HepG2 (cell line): ENCODE results near the gene SGPL1. TPM values are rescaled to one million over a fixed set of nuclear protein-coding genes. Genes with fewer than 3 reads are reported as not detected.

Experiments used
- ARID4A ChIP-seq: sonication (generic); formaldehyde crosslinking; IDR thresholded peaks from 2 replicates; pipeline ENCODE4 v1.5.0; 2020; ENCODE audit warnings: mild to moderate bottlenecking, missing genetic modification reagents, borderline replicate concordance
- ELF3 ChIP-seq: IDR thresholded peaks from 2 replicates; pipeline ENCODE4 v1.6.1; 2016; ENCODE audit warnings: missing genetic modification reagents, missing compliant biosample characterization
- FOXK2 ChIP-seq: fragments of 450-650 bp; IDR thresholded peaks from 2 replicates; pipeline ENCODE4 v1.6.1; 2016
- JUN ChIP-seq: sonication (generic); formaldehyde crosslinking; IDR thresholded peaks from 2 replicates; pipeline ENCODE4 v1.4.0; 2020; ENCODE audit warnings: mild to moderate bottlenecking, missing genetic modification reagents
- MAZ ChIP-seq, 2 experiments: sonication (generic) in 1 of 2; formaldehyde crosslinking in 1 of 2; IDR thresholded peaks; 2 replicates each; pipeline versions ENCODE4 v1.5.0 to v1.6.1; 2012 to 2020; ENCODE audit warnings: low read depth in 2 of 2, mild to moderate bottlenecking in 2 of 2, borderline replicate concordance in 1 of 2, improper control_type of control experiment in 1 of 2, low read length in 1 of 2, missing genetic modification reagents in 1 of 2, moderate library complexity in 1 of 2
- MLLT10 ChIP-seq: sonication (generic); formaldehyde crosslinking; IDR thresholded peaks from 2 replicates; pipeline ENCODE4 v1.4.0; 2020; ENCODE audit warnings: missing genetic modification reagents
- MZF1 ChIP-seq: sonication (generic); formaldehyde crosslinking; IDR thresholded peaks from 2 replicates; pipeline ENCODE4 v1.8.1; 2023; ENCODE audit warnings: mild to moderate bottlenecking, missing genetic modification reagents, borderline replicate concordance
- NCOA2 ChIP-seq: sonication (generic); formaldehyde crosslinking; IDR thresholded peaks from 2 replicates; pipeline ENCODE4 v1.8.0; 2022; ENCODE audit warnings: inconsistent platforms
- PITX1 ChIP-seq: sonication (generic); formaldehyde crosslinking; IDR thresholded peaks from 2 replicates; pipeline ENCODE4 v1.5.1; 2020; ENCODE audit warnings: mild to moderate bottlenecking, missing genetic modification reagents
- PREB ChIP-seq: sonication (generic); formaldehyde crosslinking; IDR thresholded peaks from 2 replicates; pipeline ENCODE4 v1.4.0; 2020; ENCODE audit warnings: missing genetic modification reagents
- RNF219 ChIP-seq: sonication (generic); formaldehyde crosslinking; IDR thresholded peaks from 2 replicates; pipeline ENCODE4 v1.5.0; 2020; ENCODE audit warnings: mild to moderate bottlenecking, missing genetic modification reagents
- SIN3B ChIP-seq: fragments of 150-350 bp; IDR thresholded peaks from 2 replicates; pipeline ENCODE4 v1.6.1; 2014; ENCODE audit warnings: low read length
- STAT5B ChIP-seq: sonication (generic); formaldehyde crosslinking; IDR thresholded peaks from 2 replicates; pipeline ENCODE4 v1.4.0; 2020; ENCODE audit warnings: missing genetic modification reagents
- WIZ ChIP-seq: sonication (generic); formaldehyde crosslinking; IDR thresholded peaks from 2 replicates; pipeline ENCODE4 v1.5.1; 2020; ENCODE audit warnings: mild to moderate bottlenecking, missing genetic modification reagents
- ZBTB7B ChIP-seq: sonication (generic); formaldehyde crosslinking; IDR thresholded peaks from 2 replicates; pipeline ENCODE4 v1.4.0; 2020; ENCODE audit warnings: missing genetic modification reagents
- ZKSCAN1 ChIP-seq: fragments of 150-350 bp; IDR thresholded peaks from 2 replicates; pipeline ENCODE4 v1.6.1; 2014; ENCODE audit warnings: low read length
- ZNF24 ChIP-seq: fragments of 450-650 bp; IDR thresholded peaks from 2 replicates; pipeline ENCODE4 v1.6.1; 2017; ENCODE audit warnings: antibody characterized with exemption, mild to moderate bottlenecking
- ZNF280B ChIP-seq: sonication (generic); formaldehyde crosslinking; IDR thresholded peaks from 2 replicates; pipeline ENCODE4 v1.5.0; 2020; ENCODE audit warnings: missing genetic modification reagents, mild to moderate bottlenecking, borderline replicate concordance
- ZNF33B ChIP-seq: sonication (generic); formaldehyde crosslinking; IDR thresholded peaks from 2 replicates; pipeline ENCODE4 v1.5.1; 2020; ENCODE audit warnings: mild to moderate bottlenecking, missing genetic modification reagents
- ZNF563 ChIP-seq: sonication (generic); formaldehyde crosslinking; IDR thresholded peaks from 2 replicates; pipeline ENCODE4 v1.8.0; 2022; ENCODE audit warnings: mild to moderate bottlenecking, moderate library complexity, missing genetic modification reagents
- ZNF598 ChIP-seq: sonication (generic); formaldehyde crosslinking; IDR thresholded peaks from 2 replicates; pipeline ENCODE4 v1.5.1; 2020; ENCODE audit warnings: mild to moderate bottlenecking, missing genetic modification reagents, borderline replicate concordance
- ZSCAN12 ChIP-seq: sonication (generic); formaldehyde crosslinking; IDR thresholded peaks from 2 replicates; pipeline ENCODE4 v1.9.0; 2021; ENCODE audit warnings: mild to moderate bottlenecking, missing genetic modification reagents
- polyA plus RNA-seq, 8 experiments: library from polyadenylated mRNA; depleted of rRNA in 3 of 8; stranded (reverse) in 7 of 8; unstranded in 1 of 8; fragments of >200 nt; fragmentation: Illumina TruSeq in 4 of 8; extraction: Trizol in 4 of 8; gene quantifications; 2 replicates each; pipeline versions ENCODE4 v1.2.1 to v1.2.3, GENCODE V29; 2011 to 2016; ENCODE audit warnings: low read depth in 4 of 8, missing spikeins in 1 of 8, mixed read lengths in 1 of 8; ENCODE audit not compliant: insufficient read depth in 1 of 8
- total RNA-seq, 5 experiments: library from RNA; depleted of rRNA; stranded (reverse); fragments of >200 nt; fragmentation: Illumina TruSeq; extraction: Trizol; gene quantifications; 2 replicates each; pipeline ENCODE4 v1.2.3, GENCODE V29; 2016; ENCODE audit warnings: low read depth in 1 of 5

The SGPL1 gene
- total and polyA plus RNA-seq, 2 of the 13 experiments (the other 11 are each of a cell fraction or from before 2014, with no cell fraction given) = 17.6 to 25.0 TPM

- TF ChIP-seq MZF1 (CRISPR knock-in tag) = no peak
- TF ChIP-seq RNF219 (CRISPR knock-in tag) = no peak
- no peak for TF ChIP-seq ELF3
- TF ChIP-seq PITX1 (CRISPR knock-in tag) = peak; percentile 61
- TF ChIP-seq ZNF280B (CRISPR knock-in tag) = no peak
- TF ChIP-seq STAT5B (CRISPR knock-in tag) = no peak
- no peak for TF ChIP-seq PREB (CRISPR knock-in tag)
- no peak for TF ChIP-seq ZNF598
- no peak for TF ChIP-seq ZNF24
- no peak for TF ChIP-seq ZSCAN12 (CRISPR knock-in tag)
- TF ChIP-seq WIZ (CRISPR knock-in tag) = no peak
- TF ChIP-seq JUN (CRISPR knock-in tag) = no peak
- peak; percentile 19; the same call in 1 of the 2 replicates for TF ChIP-seq ARID4A (CRISPR knock-in tag)
- no peak for TF ChIP-seq MLLT10
- no peak for TF ChIP-seq ZKSCAN1
- TF ChIP-seq ZNF33B (CRISPR knock-in tag) = no peak
- TF ChIP-seq ZBTB7B (CRISPR knock-in tag) = no peak; the same call in 1 of the 2 replicates
- no peak for TF ChIP-seq NCOA2 (CRISPR knock-in tag)
- TF ChIP-seq MAZ (IDR thresholded peaks at IDR 0.05; ENCODE audit: borderline replicate concordance, low read depth, low read length) = peak; percentile 38; the same call in 1 of the 2 replicates
- TF ChIP-seq MAZ (CRISPR knock-in tag; IDR thresholded peaks at IDR 0.05; ENCODE audit: low read depth) = peak; percentile 23; the same call in 1 of the 2 replicates
- TF ChIP-seq FOXK2 = no peak
- 0 out of 2 replicates have a peak, but pooled peaks have one; percentile 6 for TF ChIP-seq ZNF563 (CRISPR knock-in tag)
- no peak for TF ChIP-seq SIN3B
These were observed 609 bp downstream of the SGPL1 start (continued) for GRCh38 chr10:70816220-70816894.
